Thoracic aorta (tissue), 2 donors: ENCODE data around the gene METTL23. TPM values are rescaled to one million over a fixed set of nuclear protein-coding genes. Genes with fewer than 3 reads are reported as not detected.
"Not testable (repeated sequence)": the region's sequence is repeated elsewhere in the genome, so short reads cannot be mapped to it uniquely, and the experiment has no call there.

Source experiments
- ATAC-seq: fragments of 150-250 bp; one replicate; pipeline ENCODE4 v1.8.0; 2017; ENCODE audit warnings: low read depth; ENCODE audit not compliant: insufficient number of reproducible peaks, low FRiP score
- DNase-seq: peaks from one replicate; pipeline ENCODE4 v3.0.0-alpha.2; 2020; ENCODE audit warnings: low spot score
- H3K27ac ChIP-seq, 2 donors: fragments of 200-600 bp; sonication (generic); 1 replicate in 1 of 2; 2 replicates in 1 of 2; pipeline ENCODE4 v1.5.1; 2016; ENCODE audit warnings: mild to moderate bottlenecking in 2 of 2, moderate library complexity in 2 of 2
- H3K27me3 ChIP-seq: fragments of 200-600 bp; sonication (generic); replicated peaks from 2 replicates; pipeline ENCODE4 v1.6.0; 2016; ENCODE audit warnings: mild to moderate bottlenecking; ENCODE audit not compliant: insufficient read depth
- H3K36me3 ChIP-seq: fragments of 200-600 bp; sonication (generic); one replicate; pipeline ENCODE4 v1.5.1; 2016
- H3K4me1 ChIP-seq, 2 donors: fragments of 200-600 bp; sonication (generic); 1 replicate in 1 of 2; 2 replicates in 1 of 2; pipeline versions ENCODE4 v1.5.1 to v1.6.0; 2016; ENCODE audit warnings: low read depth in 2 of 2, mild to moderate bottlenecking in 1 of 2; ENCODE audit not compliant: control insufficient read depth in 1 of 2
- H3K4me3 ChIP-seq: fragments of 200-600 bp; sonication (generic); 2 replicates; pipeline ENCODE4 v1.5.1; 2016; ENCODE audit warnings: mild to moderate bottlenecking
- H3K9me3 ChIP-seq: fragments of 200-600 bp; sonication (generic); 2 replicates; pipeline ENCODE4 v1.5.1; 2016
- total RNA-seq, 2 donors: library from RNA; depleted of rRNA; stranded (reverse); fragments of >200 nt; gene quantifications; one replicate each; pipeline versions ENCODE4 v1.1.0 to v1.2.3, GENCODE V29; 2016
- TF ChIP-seq, protein P1 (sequence below): fragments of 200-600 bp; sonication (generic); IDR thresholded peaks from one replicate; pipeline ENCODE4 v1.5.1; 2019; ENCODE audit warnings: antibody characterized with exemption

The METTL23 gene
- total RNA-seq, 2 donors from 2014 or later = 12.1 to 42.5 TPM

- ATAC-seq = no peak
- Histone ChIP-seq H3K4me1 (peaks cover 41 to 86% of the 10 kb centered on the region in 2 donors), H3K27ac (peak overlapping the region; percentile 41 to 94), H3K36me3 (no peaks in the 10 kb centered on the region), H3K9me3 (no peaks in the 10 kb centered on the region), H3K4me3 (peak overlapping the region; percentile 2), H3K27me3 (no peaks in the 10 kb centered on the region)
- no peak for DNase-seq
- TF ChIP-seq, protein P1, sequence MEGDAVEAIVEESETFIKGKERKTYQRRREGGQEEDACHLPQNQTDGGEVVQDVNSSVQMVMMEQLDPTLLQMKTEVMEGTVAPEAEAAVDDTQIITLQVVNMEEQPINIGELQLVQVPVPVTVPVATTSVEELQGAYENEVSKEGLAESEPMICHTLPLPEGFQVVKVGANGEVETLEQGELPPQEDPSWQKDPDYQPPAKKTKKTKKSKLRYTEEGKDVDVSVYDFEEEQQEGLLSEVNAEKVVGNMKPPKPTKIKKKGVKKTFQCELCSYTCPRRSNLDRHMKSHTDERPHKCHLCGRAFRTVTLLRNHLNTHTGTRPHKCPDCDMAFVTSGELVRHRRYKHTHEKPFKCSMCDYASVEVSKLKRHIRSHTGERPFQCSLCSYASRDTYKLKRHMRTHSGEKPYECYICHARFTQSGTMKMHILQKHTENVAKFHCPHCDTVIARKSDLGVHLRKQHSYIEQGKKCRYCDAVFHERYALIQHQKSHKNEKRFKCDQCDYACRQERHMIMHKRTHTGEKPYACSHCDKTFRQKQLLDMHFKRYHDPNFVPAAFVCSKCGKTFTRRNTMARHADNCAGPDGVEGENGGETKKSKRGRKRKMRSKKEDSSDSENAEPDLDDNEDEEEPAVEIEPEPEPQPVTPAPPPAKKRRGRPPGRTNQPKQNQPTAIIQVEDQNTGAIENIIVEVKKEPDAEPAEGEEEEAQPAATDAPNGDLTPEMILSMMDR = no peak
These were observed 31.4 kb upstream of the METTL23 start for GRCh38 chr17:76695059-76695831.

DNA sequence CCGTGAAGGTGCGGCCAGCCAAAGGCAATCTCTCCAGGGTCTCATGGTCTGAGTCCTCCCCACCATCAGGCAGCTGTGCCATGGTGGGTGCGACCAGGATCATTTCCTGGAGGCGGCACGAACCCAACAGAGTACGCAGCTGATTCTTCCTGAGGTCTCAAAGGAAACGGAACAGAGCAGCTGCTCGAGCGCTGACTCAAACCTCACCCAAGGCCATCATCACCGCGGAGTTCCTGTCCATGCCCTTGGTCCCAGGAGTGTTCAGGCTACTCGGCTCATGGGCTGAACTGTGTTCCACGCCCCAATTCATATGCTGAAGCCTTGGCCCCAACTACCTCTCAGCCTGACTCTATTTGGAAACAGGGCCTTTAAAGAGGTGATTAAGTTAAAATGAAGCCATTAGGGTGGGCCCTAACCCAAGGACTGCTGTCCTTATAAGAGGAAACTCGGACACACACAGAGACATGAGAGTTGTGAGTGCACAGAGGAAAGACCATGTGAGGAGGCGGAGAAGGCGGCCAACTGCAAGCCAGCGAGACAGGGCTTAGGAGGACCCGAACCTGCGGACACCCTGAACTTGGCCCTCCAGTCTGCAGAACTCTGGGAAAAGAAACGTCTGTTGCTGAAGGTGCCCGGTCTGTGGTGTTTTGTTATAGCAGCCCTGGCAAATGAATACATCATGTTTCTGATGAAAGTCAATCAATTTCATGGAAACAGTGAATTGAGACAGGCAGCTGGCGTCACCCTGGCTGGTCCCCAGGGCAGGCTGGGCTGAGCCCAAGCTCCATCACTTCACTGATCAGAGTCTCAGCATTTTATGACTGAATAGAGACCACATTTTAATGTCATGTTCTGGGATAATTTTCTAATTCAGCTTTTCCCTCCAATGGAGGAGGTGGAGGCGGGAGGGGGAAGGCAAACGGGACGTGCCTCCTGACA lies 29.6 kb upstream of the METTL23 start:
- H3K4me1 ChIP-seq = peaks cover 48 to 96% of the 10 kb centered on the region in 2 donors
- DNase-seq = no peak
- no peaks in the 10 kb centered on the region for H3K9me3 ChIP-seq
- TF ChIP-seq, protein P1 = no peak
- H3K4me3 ChIP-seq = peak overlapping the region; percentile 44
- no peak for ATAC-seq
- H3K27me3 ChIP-seq = no peaks in the 10 kb centered on the region
- peak overlapping the region; percentile 94 to 98 for H3K27ac ChIP-seq
- no peaks in the 10 kb centered on the region for H3K36me3 ChIP-seq

DNA sequence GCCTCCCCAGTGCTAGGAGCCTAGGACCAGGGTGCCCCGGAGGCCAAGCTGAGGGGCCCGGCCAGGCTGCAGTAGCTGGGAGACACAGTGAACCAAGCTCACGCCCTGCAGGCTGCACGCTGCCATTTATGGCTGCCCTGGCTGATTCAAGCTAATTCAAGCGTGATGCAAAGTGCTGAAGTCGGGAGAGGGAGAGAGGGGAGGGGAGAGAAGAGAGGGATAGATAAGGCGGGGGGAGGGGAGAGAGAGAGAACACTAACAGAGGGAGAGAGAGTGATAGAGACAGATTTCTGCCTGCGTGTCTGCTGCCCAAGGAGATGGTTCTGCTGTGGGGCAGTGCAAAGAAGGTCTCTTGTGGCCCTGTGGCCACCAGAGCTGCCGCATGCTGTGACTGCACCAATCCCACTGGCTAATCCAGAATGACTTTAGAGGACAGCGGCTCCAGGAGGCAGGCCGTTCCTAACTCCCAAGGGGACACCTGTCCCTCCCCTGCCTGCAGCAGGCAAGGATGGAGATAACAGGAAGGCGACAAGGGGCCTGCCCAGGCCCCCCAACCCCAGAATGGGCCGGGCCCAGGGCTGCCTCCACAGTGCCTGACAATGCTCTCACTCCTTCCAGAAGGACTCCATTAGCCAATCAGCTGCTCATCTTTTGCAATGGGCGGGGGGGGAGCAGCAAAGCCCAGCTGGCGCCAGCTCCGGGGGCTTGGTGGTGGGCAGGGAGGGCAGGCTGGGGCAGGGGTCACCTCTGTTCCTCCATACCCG lies 28.8 kb upstream of the METTL23 start:
- Histone ChIP-seq H3K4me1 (peaks cover 48 to 92% of the 10 kb centered on the region in 2 donors), H3K27me3 (no peaks in the 10 kb centered on the region), H3K36me3 (no peaks in the 10 kb centered on the region), H3K4me3 (peak overlapping the region; percentile 44), H3K9me3 (no peaks in the 10 kb centered on the region), H3K27ac (peak overlapping the region; percentile 94 to 98)
- TF ChIP-seq, protein P1 = no peak
- DNase-seq (no peak), ATAC-seq (no peak)

- Histone ChIP-seq H3K4me1 (peaks cover 46 to 93% of the 10 kb centered on the region in 2 donors), H3K27ac (peak overlapping the region; percentile 94 to 98)
- H3K27me3 ChIP-seq, H3K4me3 ChIP-seq, DNase-seq, H3K36me3 ChIP-seq, ATAC-seq, H3K9me3 ChIP-seq: not testable (repeated sequence)
These were observed 28.1 kb upstream of the METTL23 start for GRCh38 chr17:76698466-76698977.

DNA sequence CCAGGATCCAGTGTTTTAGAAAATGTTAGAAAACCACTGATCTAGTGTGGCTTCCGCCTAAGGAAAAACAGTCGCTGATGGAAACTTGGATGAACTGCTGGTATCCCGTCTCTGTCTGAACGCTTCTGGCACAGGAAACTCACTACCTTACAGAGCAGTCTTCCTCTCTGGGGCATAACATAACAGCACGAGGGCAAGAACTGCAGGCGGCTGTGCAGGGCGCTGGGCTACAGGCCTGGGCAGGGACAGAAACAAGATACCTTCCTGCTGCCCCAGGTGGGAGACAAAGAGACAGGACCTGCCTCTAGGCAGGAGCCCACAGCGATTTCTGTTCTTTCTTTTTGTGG lies 26.4 kb upstream of the METTL23 start:
- ATAC-seq (no peak), DNase-seq (no peak)
- H3K9me3 ChIP-seq = no peaks in the 10 kb centered on the region
- no peaks in the 10 kb centered on the region for H3K27me3 ChIP-seq
- TF ChIP-seq, protein P1 = no peak
- H3K27ac ChIP-seq = peak overlapping the region; percentile 94 to 98
- peaks cover 42 to 81% of the 10 kb centered on the region in 2 donors for H3K4me1 ChIP-seq
- H3K4me3 ChIP-seq = peak overlapping the region; percentile 69
- no peaks in the 10 kb centered on the region for H3K36me3 ChIP-seq
